GM10266 (cell line): ENCODE measurements around the gene UXS1.

Experiments
- DNase-seq: peaks from one replicate; pipeline ENCODE4 v3.0.0; 2012; ENCODE audit errors: extremely low spot score
- TF ChIP-seq, protein P1 (sequence below): IDR thresholded peaks from 2 replicates; pipeline ENCODE4 v1.5.1; 2012; ENCODE audit warnings: mild to moderate bottlenecking, low read depth; ENCODE audit not compliant: control insufficient read depth, insufficient read depth; ENCODE audit errors: missing control alignments

UXS1 gene

GRCh38 chr2:106122157-106122556, 71.9 kb downstream of the UXS1 start:
- DNase-seq: no peak
- TF ChIP-seq, protein P1, sequence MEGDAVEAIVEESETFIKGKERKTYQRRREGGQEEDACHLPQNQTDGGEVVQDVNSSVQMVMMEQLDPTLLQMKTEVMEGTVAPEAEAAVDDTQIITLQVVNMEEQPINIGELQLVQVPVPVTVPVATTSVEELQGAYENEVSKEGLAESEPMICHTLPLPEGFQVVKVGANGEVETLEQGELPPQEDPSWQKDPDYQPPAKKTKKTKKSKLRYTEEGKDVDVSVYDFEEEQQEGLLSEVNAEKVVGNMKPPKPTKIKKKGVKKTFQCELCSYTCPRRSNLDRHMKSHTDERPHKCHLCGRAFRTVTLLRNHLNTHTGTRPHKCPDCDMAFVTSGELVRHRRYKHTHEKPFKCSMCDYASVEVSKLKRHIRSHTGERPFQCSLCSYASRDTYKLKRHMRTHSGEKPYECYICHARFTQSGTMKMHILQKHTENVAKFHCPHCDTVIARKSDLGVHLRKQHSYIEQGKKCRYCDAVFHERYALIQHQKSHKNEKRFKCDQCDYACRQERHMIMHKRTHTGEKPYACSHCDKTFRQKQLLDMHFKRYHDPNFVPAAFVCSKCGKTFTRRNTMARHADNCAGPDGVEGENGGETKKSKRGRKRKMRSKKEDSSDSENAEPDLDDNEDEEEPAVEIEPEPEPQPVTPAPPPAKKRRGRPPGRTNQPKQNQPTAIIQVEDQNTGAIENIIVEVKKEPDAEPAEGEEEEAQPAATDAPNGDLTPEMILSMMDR: no peak

- TF ChIP-seq, protein P1: no peak
- DNase-seq: no peak
These were observed 73.7 kb downstream of the UXS1 start for GRCh38 chr2:106120432-106120831.

DNA sequence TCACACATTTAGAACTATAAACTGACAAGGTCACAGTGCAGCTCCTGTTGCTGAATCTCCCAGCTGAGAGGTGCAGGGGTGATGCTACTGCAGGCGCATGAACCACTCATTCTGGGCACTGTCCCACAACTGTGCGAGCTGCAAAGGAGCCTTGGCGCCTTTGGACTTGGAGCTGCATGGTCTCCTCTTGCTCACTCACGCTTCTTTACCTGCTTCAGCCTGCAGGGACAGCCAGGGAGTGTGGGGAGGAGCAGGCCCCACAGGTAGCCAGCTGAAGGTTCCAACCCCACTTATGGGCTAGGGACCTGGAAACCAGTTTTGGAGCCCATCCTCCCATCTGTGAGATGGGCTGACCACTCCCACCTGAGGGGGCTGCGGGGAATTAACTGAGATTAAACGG, 75.0 kb downstream of the UXS1 start:
- TF ChIP-seq, protein P1: no peak
- DNase-seq: no peak

GRCh38 chr2:106117882-106118684, 76.0 kb downstream of the UXS1 start:
- TF ChIP-seq, protein P1: no peak
- DNase-seq: no peak

GRCh38 chr2:106117347-106117746, 76.8 kb downstream of the UXS1 start:
- DNase-seq: no peak
- TF ChIP-seq, protein P1: no peak

GRCh38 chr2:106116248-106116647, 77.9 kb downstream of the UXS1 start:
- DNase-seq: no peak
- TF ChIP-seq, protein P1: no peak

GRCh38 chr2:106115665-106116064, 78.4 kb downstream of the UXS1 start:
- TF ChIP-seq, protein P1: no peak
- DNase-seq: no peak
